RWPE1 (cell line): ENCODE results near the gene C5.

ENCODE experiments used
- CTCF ChIA-PET: fragments of 350-600 bp; sonication (Branson Sonifier 250); formaldehyde crosslinking; extraction: SDS; loops from one replicate; lab custom pipeline; 2021; lab: Yijun Ruan, JAX
- POLR2A ChIA-PET: fragments of 400-600 bp; formaldehyde crosslinking; extraction: SDS; loops from one replicate; lab custom pipeline; 2020; ENCODE audit warnings: antibody characterized with exemption; ENCODE audit not compliant: low non-redundant PET; lab: Yijun Ruan, JAX
- DNase-seq: peaks from one replicate; pipeline ENCODE4 v3.0.0; 2012; ENCODE audit warnings: low spot score
- H3K27ac ChIP-seq: fragments of 450-650 bp; 2 replicates; pipeline ENCODE4 v1.5.1; 2017
- CTCF ChIP-seq: fragments of 450-650 bp; conservative IDR thresholded peaks from 2 replicates; pipeline ENCODE4 v1.5.1; 2017; ENCODE audit warnings: low read depth, mild to moderate bottlenecking

Gene C5

GRCh38 chr9:120920806-120921178 lies 129.3 kb downstream of the C5 start:
- CTCF ChIA-PET, result interaction anchor here (0.8 kb wide), 1 partner anchor 10 kb away, joined by 3 read pairs; no protein-coding TSS in a partner anchor
- no peak for TF ChIP-seq CTCF
- DNase-seq, result no peak
- POLR2A ChIA-PET, result no interaction called here
- no peak overlapping the region for H3K27ac ChIP-seq

- POLR2A ChIA-PET, result no interaction called here
- DNase-seq, result no peak
Observed at GRCh38 chr9:120919843-120920805, 130.0 kb downstream of the C5 start.

GRCh38 chr9:120918931-120919842 lies 130.9 kb downstream of the C5 start:
- CTCF ChIA-PET, result no interaction called here
- H3K27ac ChIP-seq, result peak overlapping the region; percentile 12
- no peak for DNase-seq
- POLR2A ChIA-PET, result no interaction called here
- no peak for TF ChIP-seq CTCF

More at GRCh38 chr9:120919843-120920805, 130.0 kb downstream of the C5 start:
- CTCF ChIA-PET, result no interaction called here
- H3K27ac ChIP-seq, result no peak overlapping the region
- no peak for TF ChIP-seq CTCF

- ChIA-PET POLR2A (no interaction called here), CTCF (no interaction called here)
- H3K27ac ChIP-seq, result no peak overlapping the region; the same call in 1 of the 2 replicates
- no peak for DNase-seq
- no peak for TF ChIP-seq CTCF
Observed at GRCh38 chr9:120917929-120918762, 131.9 kb downstream of the C5 start.

- POLR2A ChIA-PET, result no interaction called here
- no peak overlapping the region for H3K27ac ChIP-seq
- no peak for TF ChIP-seq CTCF
- CTCF ChIA-PET, result interaction anchor here (0.6 to 1.1 kb wide), 3 partner anchors 9 to 100 kb away, joined by 3 read pairs; no protein-coding TSS in a partner anchor
- DNase-seq, result no peak
Observed at GRCh38 chr9:120916991-120917880, 132.8 kb downstream of the C5 start.
